H9 (cell line): Measurements from ENCODE around the gene ATP13A1. TPM values are rescaled to one million over a fixed set of nuclear protein-coding genes. Genes with fewer than 3 reads are reported as not detected.

Experiments
- DNase-seq: peaks from one replicate; pipeline ENCODE4 v3.0.0-alpha.2; 2017
- H2AFZ ChIP-seq: one replicate; pipeline ENCODE4 v1.6.1; 2013; ENCODE audit warnings: mild to moderate bottlenecking, low read length, control low read depth, moderate library complexity
- H2AK5ac ChIP-seq: 2 replicates; pipeline ENCODE4 v1.6.1; 2013; ENCODE audit warnings: low read length, control low read depth, mixed read lengths; ENCODE audit not compliant: insufficient read length
- H2BK120ac ChIP-seq: one replicate; pipeline ENCODE4 v1.6.1; 2013; ENCODE audit warnings: low read depth, mild to moderate bottlenecking, low read length, control low read depth, inconsistent platforms; ENCODE audit not compliant: poor library complexity, severe bottlenecking
- H2BK12ac ChIP-seq: 2 replicates; pipeline ENCODE4 v1.6.1; 2013; ENCODE audit warnings: low read length, control low read depth, mixed read lengths, low read depth; ENCODE audit not compliant: insufficient read length
- H2BK15ac ChIP-seq: 2 replicates; pipeline ENCODE4 v1.6.1; 2013; ENCODE audit warnings: low read depth, low read length, control low read depth
- H2BK20ac ChIP-seq: one replicate; pipeline ENCODE4 v1.6.1; 2013; ENCODE audit warnings: low read depth, mild to moderate bottlenecking, low read length, control low read depth, inconsistent platforms; ENCODE audit not compliant: poor library complexity, severe bottlenecking
- H2BK5ac ChIP-seq: 2 replicates; pipeline ENCODE4 v1.6.1; 2013; ENCODE audit warnings: low read length, control low read depth, mixed read lengths; ENCODE audit not compliant: insufficient read length
- H3K14ac ChIP-seq: 2 replicates; pipeline ENCODE4 v1.6.1; 2013; ENCODE audit warnings: low read length, control low read depth; ENCODE audit not compliant: insufficient read depth
- H3K18ac ChIP-seq: 2 replicates; pipeline ENCODE4 v1.6.1; 2013; ENCODE audit warnings: low read depth, mild to moderate bottlenecking, mixed read lengths, low read length, control low read depth; ENCODE audit not compliant: insufficient read length
- H3K23ac ChIP-seq: 2 replicates; pipeline ENCODE4 v1.6.1; 2013; ENCODE audit warnings: low read length, control low read depth, mixed read lengths, low read depth; ENCODE audit not compliant: insufficient read length
- H3K23me2 ChIP-seq: 2 replicates; pipeline ENCODE4 v1.6.1; 2013; ENCODE audit warnings: low read depth, mild to moderate bottlenecking, mixed read lengths, low read length, control low read depth; ENCODE audit not compliant: insufficient read length, poor library complexity, severe bottlenecking
- H3K27ac ChIP-seq: 2 replicates; pipeline ENCODE4 v1.5.1; 2013; ENCODE audit warnings: low read length, control low read depth, mixed read lengths, low read depth; ENCODE audit not compliant: insufficient read length
- H3K27me3 ChIP-seq: 2 replicates; pipeline ENCODE4 v1.6.1; 2013; ENCODE audit warnings: low read length, control low read depth, inconsistent platforms; ENCODE audit not compliant: insufficient read depth
- H3K4ac ChIP-seq: 2 replicates; pipeline ENCODE4 v1.6.1; 2013; ENCODE audit warnings: low read depth, mild to moderate bottlenecking, control low read depth, inconsistent platforms, low read length, moderate library complexity
- H3K4me1 ChIP-seq: 2 replicates; pipeline ENCODE4 v1.6.1; 2013; ENCODE audit warnings: low read length, control low read depth, inconsistent platforms; ENCODE audit not compliant: insufficient read depth
- H3K4me2 ChIP-seq: 2 replicates; pipeline ENCODE4 v1.6.1; 2013; ENCODE audit warnings: low read length, control low read depth, mixed read lengths; ENCODE audit not compliant: insufficient read length, insufficient read depth
- H3K56ac ChIP-seq: 2 replicates; pipeline ENCODE4 v1.6.1; 2013; ENCODE audit warnings: low read depth, mild to moderate bottlenecking, mixed read lengths, low read length, control low read depth; ENCODE audit not compliant: insufficient read length
- H3K79me1 ChIP-seq: 2 replicates; pipeline ENCODE4 v1.6.1; 2013; ENCODE audit warnings: low read depth, mild to moderate bottlenecking, moderate library complexity, low read length, control low read depth, inconsistent platforms; ENCODE audit not compliant: insufficient read depth, poor library complexity, severe bottlenecking
- H3K79me2 ChIP-seq: 2 replicates; pipeline ENCODE4 v1.6.1; 2013; ENCODE audit warnings: low read length, control low read depth, inconsistent platforms; ENCODE audit not compliant: insufficient read depth
- H3K9ac ChIP-seq: 2 replicates; pipeline ENCODE4 v1.6.1; 2013; ENCODE audit warnings: low read length, control low read depth, mixed read lengths; ENCODE audit not compliant: insufficient read length; ENCODE audit errors: extremely low read depth
- H3K9me3 ChIP-seq: one replicate; pipeline ENCODE4 v1.6.1; 2013; ENCODE audit warnings: low read depth, low read length, inconsistent platforms; ENCODE audit not compliant: control insufficient read depth
- H3T11ph ChIP-seq: one replicate; pipeline ENCODE4 v1.6.1; 2013; ENCODE audit warnings: mild to moderate bottlenecking, low read length, control low read depth, inconsistent platforms
- H4K20me1 ChIP-seq: one replicate; pipeline ENCODE4 v1.6.1; 2013; ENCODE audit not compliant: control insufficient read depth, insufficient read length, insufficient read depth
- H4K5ac ChIP-seq: 2 replicates; pipeline ENCODE4 v1.6.1; 2013; ENCODE audit warnings: low read depth, mild to moderate bottlenecking, mixed read lengths, low read length, control low read depth; ENCODE audit not compliant: insufficient read length
- H4K8ac ChIP-seq: replicated peaks from 2 replicates; pipeline ENCODE4 v1.6.1; 2013; ENCODE audit warnings: low read length, control low read depth, mixed read lengths, low read depth; ENCODE audit not compliant: insufficient read length
- H4K91ac ChIP-seq: 2 replicates; pipeline ENCODE4 v1.6.1; 2013; ENCODE audit warnings: low read depth, mild to moderate bottlenecking, moderate library complexity, mixed read lengths, low read length, control low read depth; ENCODE audit not compliant: insufficient read length
- H3K27ac Mint-ChIP-seq, 3 experiments: 2 replicates in 2 of 3; 3 replicates in 1 of 3; pipeline ENCODE4 v1.8.0; 2020 to 2021; ENCODE audit warnings: mixed read lengths in 3 of 3, mild to moderate bottlenecking in 1 of 3, moderate library complexity in 1 of 3
- H3K27me3 Mint-ChIP-seq: 2 replicates; pipeline ENCODE4 v1.8.0; 2021; ENCODE audit warnings: low read depth, mild to moderate bottlenecking, moderate library complexity, mixed read lengths
- H3K36me3 Mint-ChIP-seq, 3 experiments: 2 replicates in 2 of 3; 3 replicates in 1 of 3; pipeline ENCODE4 v1.8.0; 2020 to 2021; ENCODE audit warnings: low read depth in 3 of 3, mixed read lengths in 3 of 3; ENCODE audit not compliant: insufficient read depth in 1 of 3
- H3K4me1 Mint-ChIP-seq, 2 experiments: 2 replicates each; pipeline ENCODE4 v1.8.0; 2020; ENCODE audit warnings: mixed read lengths in 2 of 2
- H3K4me3 Mint-ChIP-seq, 2 experiments: 2 replicates in 1 of 2; 3 replicates in 1 of 2; pipeline ENCODE4 v1.8.0; 2020 to 2021; ENCODE audit warnings: mild to moderate bottlenecking in 2 of 2, mixed read lengths in 2 of 2, moderate library complexity in 1 of 2
- H3K9me3 Mint-ChIP-seq, 2 experiments: 2 replicates in 1 of 2; 3 replicates in 1 of 2; pipeline ENCODE4 v1.8.0; 2020; ENCODE audit warnings: mild to moderate bottlenecking in 2 of 2, mixed read lengths in 2 of 2, moderate library complexity in 1 of 2
- WGBS: extraction: QIAGEN DNeasy Blood & Tissue Kit; methylation state at CpG from one replicate; pipeline ENCODE4 v1.1.7; 2013; ENCODE audit warnings: missing lambda C conversion rate, low lambda C conversion rate, mixed read lengths; ENCODE audit not compliant: insufficient read length; ENCODE audit errors: extremely low coverage; 5-methylcytosine and 5-hydroxymethylcytosine counted together
- total RNA-seq: library from RNA; stranded (reverse); gene quantifications from 2 replicates; pipeline ENCODE4 v1.2.1, GENCODE V29; 2021
- TF ChIP-seq, protein P1 (sequence below): fragments of 200-600 bp; sonication (generic); conservative IDR thresholded peaks from 3 replicates; pipeline ENCODE4 v1.8.0; 2021; ENCODE audit warnings: antibody characterized with exemption, mild to moderate bottlenecking

ATP13A1 gene
- total RNA-seq, 1 experiment from 2014 or later, result 67.8 TPM

DNA sequence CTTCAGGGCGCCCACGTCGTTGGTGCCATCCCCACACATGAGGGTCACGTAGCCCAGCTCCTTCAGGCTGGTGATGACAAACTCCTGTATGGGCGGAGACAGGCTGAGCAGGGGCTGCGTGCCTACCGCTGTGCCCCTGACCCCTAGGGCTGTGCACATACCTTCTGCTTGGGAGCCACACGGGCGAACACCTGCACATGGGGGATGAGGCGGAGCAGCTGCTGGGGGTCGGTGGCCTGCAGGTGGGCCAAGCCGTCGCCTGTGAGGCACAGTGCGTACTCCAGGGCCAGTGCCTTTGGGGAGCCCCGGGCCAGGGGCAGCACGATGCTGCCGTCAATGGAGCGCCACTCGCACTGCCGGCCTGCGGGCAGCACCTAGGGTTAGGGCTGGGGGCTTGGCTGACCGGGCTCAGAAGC is 13.9 kb downstream of the ATP13A1 start:
- Histone ChIP-seq H3K27ac (no peak overlapping the region), H3K23ac (no peak overlapping the region), H3K4me1 (no peaks in the 10 kb centered on the region), H2BK120ac (no peak overlapping the region), H3K79me1 (no peaks in the 10 kb centered on the region), H3K18ac (no peak overlapping the region), H3K56ac (no peak overlapping the region), H3T11ph (no peak overlapping the region), H3K79me2 (no peaks in the 10 kb centered on the region), H4K91ac (no peak overlapping the region), H2BK15ac (no peak overlapping the region), H4K5ac (no peak overlapping the region), H4K8ac (no peak overlapping the region), H3K4me2 (no peak overlapping the region), H2AK5ac (no peak overlapping the region), H3K4ac (no peak overlapping the region), H4K20me1 (no peaks in the 10 kb centered on the region), H2BK5ac (no peak overlapping the region), H2BK20ac (no peak overlapping the region), H3K27me3 (no peaks in the 10 kb centered on the region), H2BK12ac (no peak overlapping the region), H3K14ac (no peak overlapping the region), H3K9ac (no peak overlapping the region), H2AFZ (no peak overlapping the region), H3K23me2 (no peaks in the 10 kb centered on the region), H3K9me3 (no peaks in the 10 kb centered on the region)
- H3K27ac Mint-ChIP-seq, result no peak overlapping the region
- TF ChIP-seq, protein P1, sequence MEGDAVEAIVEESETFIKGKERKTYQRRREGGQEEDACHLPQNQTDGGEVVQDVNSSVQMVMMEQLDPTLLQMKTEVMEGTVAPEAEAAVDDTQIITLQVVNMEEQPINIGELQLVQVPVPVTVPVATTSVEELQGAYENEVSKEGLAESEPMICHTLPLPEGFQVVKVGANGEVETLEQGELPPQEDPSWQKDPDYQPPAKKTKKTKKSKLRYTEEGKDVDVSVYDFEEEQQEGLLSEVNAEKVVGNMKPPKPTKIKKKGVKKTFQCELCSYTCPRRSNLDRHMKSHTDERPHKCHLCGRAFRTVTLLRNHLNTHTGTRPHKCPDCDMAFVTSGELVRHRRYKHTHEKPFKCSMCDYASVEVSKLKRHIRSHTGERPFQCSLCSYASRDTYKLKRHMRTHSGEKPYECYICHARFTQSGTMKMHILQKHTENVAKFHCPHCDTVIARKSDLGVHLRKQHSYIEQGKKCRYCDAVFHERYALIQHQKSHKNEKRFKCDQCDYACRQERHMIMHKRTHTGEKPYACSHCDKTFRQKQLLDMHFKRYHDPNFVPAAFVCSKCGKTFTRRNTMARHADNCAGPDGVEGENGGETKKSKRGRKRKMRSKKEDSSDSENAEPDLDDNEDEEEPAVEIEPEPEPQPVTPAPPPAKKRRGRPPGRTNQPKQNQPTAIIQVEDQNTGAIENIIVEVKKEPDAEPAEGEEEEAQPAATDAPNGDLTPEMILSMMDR, result no peak
- H3K36me3 Mint-ChIP-seq, result peaks cover 35 to 94% (median 82%) of the 10 kb centered on the region in 3 experiments; a peak in 6 of 7 replicates
- no CpG with 5 or more reads among the region's 22 CpGs for WGBS
- DNase-seq, result no peak
- no peaks in the 10 kb centered on the region for H3K4me1 Mint-ChIP-seq
- no peak overlapping the region for H3K4me3 Mint-ChIP-seq
- no peaks in the 10 kb centered on the region for H3K9me3 Mint-ChIP-seq
- no peaks in the 10 kb centered on the region; the same call in 1 of the 2 replicates for H3K27me3 Mint-ChIP-seq
